HepG2 (cell line): ENCODE measurements around the gene GNL3. TPM values are rescaled to one million over a fixed set of nuclear protein-coding genes. Genes with fewer than 3 reads are reported as not detected.

Experiments
- ATAC-seq: fragments of 200-7000 bp; cut with Tn5 transposase; 3 replicates; pipeline ENCODE4 v1.9.1; 2020; ENCODE audit warnings: mild to moderate bottlenecking, moderate library complexity
- BruUV-seq: library from RNA; stranded (reverse); fragments of 400-500 nt; replicated peaks from 2 replicates; lab custom pipeline; 2021; lab: Mats Ljungman, UMichigan
- CTCF ChIA-PET: fragments of 300-600 bp; formaldehyde crosslinking; extraction: SDS; loops from one replicate; lab custom pipeline; 2021; ENCODE audit warnings: low total read pairs, inconsistent platforms, low intra/inter-chr PET ratio; lab: Yijun Ruan, JAX
- POLR2A ChIA-PET: fragments of 350-600 bp; sonication (Branson Sonifier 250); formaldehyde crosslinking; loops from one replicate; lab custom pipeline; 2020; ENCODE audit warnings: antibody characterized with exemption, inconsistent platforms; lab: Yijun Ruan, JAX
- DNase-seq: peaks from one replicate; pipeline ENCODE4 v3.0.0-alpha.2; 2015; ENCODE audit warnings: low spot score
- FAIRE-seq: peaks from 3 replicates; lab custom pipeline; 2011; peaks lifted over from hg19 to GRCh38; lab: Jason Lieb, UNC
- H2AFZ ChIP-seq: one replicate; pipeline ENCODE4 v1.6.1; 2011; ENCODE audit warnings: low read length, inconsistent platforms
- H3K27ac ChIP-seq: fragments of 300-600 bp; 3 replicates; pipeline ENCODE4 v1.8.0; 2011; ENCODE audit warnings: mixed run types, mild to moderate bottlenecking, mixed read lengths, low read length, inconsistent platforms; ENCODE audit not compliant: insufficient read depth; ENCODE audit errors: extremely low read length
- H3K27me3 ChIP-seq, 2 experiments: fragments of 200-600 bp in 1 of 2; 2 replicates in 1 of 2; 3 replicates in 1 of 2; pipeline versions ENCODE4 v1.6.0 to v1.8.0; 2011; ENCODE audit warnings: low read length in 2 of 2, mild to moderate bottlenecking in 2 of 2, moderate library complexity in 2 of 2, inconsistent platforms in 1 of 2; ENCODE audit not compliant: insufficient read depth in 2 of 2, control insufficient read depth in 1 of 2
- H3K36me3 ChIP-seq, 2 experiments: fragments of 200-600 bp in 1 of 2; replicated peaks in 1 of 2; 2 replicates in 1 of 2; 3 replicates in 1 of 2; pipeline versions ENCODE4 v1.5.1 to v1.8.0; 2011; ENCODE audit warnings: low read length in 2 of 2, inconsistent platforms in 1 of 2; ENCODE audit not compliant: insufficient read depth in 2 of 2, control insufficient read depth in 1 of 2
- H3K4me1 ChIP-seq: 2 replicates; pipeline ENCODE4 v1.5.1; 2012; ENCODE audit warnings: low read length, inconsistent platforms; ENCODE audit not compliant: insufficient read depth
- H3K4me2 ChIP-seq: 2 replicates; pipeline ENCODE4 v1.6.0; 2011; ENCODE audit warnings: low read depth, low read length, inconsistent platforms
- H3K4me3 ChIP-seq, 3 experiments: fragments of 200-600 bp in 1 of 3; sonication (generic), shearing (Covaris generic) in 1 of 3; replicated peaks in 1 of 3; 2 replicates each; pipeline ENCODE4 v1.5.1; 2011 to 2016; ENCODE audit warnings: low read length in 3 of 3, inconsistent platforms in 2 of 3, low read depth in 2 of 3, mild to moderate bottlenecking in 2 of 3, control low read depth in 1 of 3, mixed read lengths in 1 of 3; ENCODE audit not compliant: insufficient read depth in 1 of 3
- H3K79me2 ChIP-seq: one replicate; pipeline ENCODE4 v1.6.1; 2011; ENCODE audit warnings: low read length, inconsistent platforms; ENCODE audit not compliant: insufficient read depth
- H3K9ac ChIP-seq: 2 replicates; pipeline ENCODE4 v1.6.0; 2011; ENCODE audit warnings: mild to moderate bottlenecking, low read depth, low read length, inconsistent platforms; ENCODE audit not compliant: insufficient read depth
- H3K9me3 ChIP-seq: 2 replicates; pipeline ENCODE4 v1.5.1; 2012; ENCODE audit warnings: mild to moderate bottlenecking, low read length
- H4K20me1 ChIP-seq: 2 replicates; pipeline ENCODE4 v1.6.0; 2011; ENCODE audit warnings: inconsistent platforms, mild to moderate bottlenecking, low read length, moderate library complexity; ENCODE audit not compliant: insufficient read depth
- ATF7 ChIP-seq, 2 experiments: fragments of 450-650 bp in 1 of 2; sonication (generic) in 1 of 2; formaldehyde crosslinking in 1 of 2; IDR thresholded peaks; 2 replicates each; pipeline versions ENCODE4 v1.4.0 to v1.6.1; 2016 to 2020; ENCODE audit warnings: antibody characterized with exemption in 1 of 2, mild to moderate bottlenecking in 1 of 2, missing genetic modification reagents in 1 of 2
- TGIF2 ChIP-seq: IDR thresholded peaks from 2 replicates; pipeline ENCODE4 v1.6.1; 2016; ENCODE audit warnings: control low read depth, missing compliant biosample characterization
- ZNF180 ChIP-seq: sonication (generic); formaldehyde crosslinking; IDR thresholded peaks from 2 replicates; pipeline ENCODE4 v1.4.0; 2020; ENCODE audit warnings: low read depth, missing genetic modification reagents, borderline replicate concordance
- ZNF556 ChIP-seq: sonication (generic); formaldehyde crosslinking; IDR thresholded peaks from 2 replicates; pipeline ENCODE4 v1.4.0; 2020; ENCODE audit warnings: mild to moderate bottlenecking, missing genetic modification reagents, borderline replicate concordance
- ZNF777 ChIP-seq: sonication (generic); formaldehyde crosslinking; IDR thresholded peaks from 2 replicates; pipeline ENCODE4 v1.4.0; 2020; ENCODE audit warnings: missing genetic modification reagents
- WGBS: methylation state at CpG from one replicate; pipeline ENCODE4 v1.1.6; 2017; ENCODE audit warnings: low lambda C conversion rate; 5-methylcytosine and 5-hydroxymethylcytosine counted together
- in situ Hi-C: cut with HindIII; loops from 2 replicates; pipeline ENCODE4 v1.10.0; 2017; ENCODE audit warnings: low pct_unique_long_range_greater_than_20kb; ENCODE audit not compliant: extremely low pct_ligation_motif_present
- intact Hi-C: fragments of 100-400 bp; cut with micrococcal nuclease; formaldehyde crosslinking; loops from one replicate; pipeline ENCODE4 v1.10.0; 2022; ENCODE audit not compliant: unreplicated experiment
- polyA plus RNA-seq, 8 experiments: library from polyadenylated mRNA; depleted of rRNA in 3 of 8; stranded (reverse) in 7 of 8; unstranded in 1 of 8; fragments of >200 nt; fragmentation: Illumina TruSeq in 4 of 8; extraction: Trizol in 4 of 8; gene quantifications; 2 replicates each; pipeline versions ENCODE4 v1.2.1 to v1.2.3, GENCODE V29; 2011 to 2016; ENCODE audit warnings: low read depth in 4 of 8, missing spikeins in 1 of 8, mixed read lengths in 1 of 8; ENCODE audit not compliant: insufficient read depth in 1 of 8
- total RNA-seq, 5 experiments: library from RNA; depleted of rRNA; stranded (reverse); fragments of >200 nt; fragmentation: Illumina TruSeq; extraction: Trizol; gene quantifications; 2 replicates each; pipeline ENCODE4 v1.2.3, GENCODE V29; 2016; ENCODE audit warnings: low read depth in 1 of 5
- TF ChIP-seq, protein P1 (sequence below): sonication (generic); formaldehyde crosslinking; IDR thresholded peaks from 2 replicates; pipeline ENCODE4 v1.5.0; 2020; ENCODE audit warnings: missing genetic modification reagents
- TF ChIP-seq, protein P2 (sequence below): sonication (generic); formaldehyde crosslinking; IDR thresholded peaks from 2 replicates; pipeline ENCODE4 v1.4.0; 2020; ENCODE audit warnings: mild to moderate bottlenecking, missing genetic modification reagents
- TF ChIP-seq, protein P3 (sequence below): IDR thresholded peaks from 2 replicates; pipeline ENCODE4 v1.6.1; 2012; ENCODE audit warnings: inconsistent platforms

Gene GNL3
- total and polyA plus RNA-seq, 2 of the 13 experiments (the other 11 are each of a cell fraction or from before 2014, with no cell fraction given) = 129 to 257 TPM

DNA sequence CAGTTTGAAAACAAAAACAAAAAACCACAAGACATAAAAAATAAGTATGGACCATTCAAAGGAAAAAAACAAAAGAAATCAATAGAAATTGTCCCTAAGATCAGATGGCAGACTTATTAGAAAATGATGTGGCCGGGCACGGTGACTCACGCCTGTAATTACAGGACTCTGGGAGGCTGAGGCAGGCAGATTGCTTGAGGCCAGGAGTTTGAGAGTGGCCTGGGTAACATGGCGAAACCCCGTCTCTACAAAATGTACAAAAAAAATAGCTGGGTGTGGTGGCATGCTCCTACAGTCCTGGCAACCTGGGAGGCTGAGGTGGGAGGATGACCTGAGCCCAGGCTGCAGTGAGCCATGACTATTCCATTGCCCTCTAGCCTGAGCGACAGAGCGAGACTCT lies 36.7 kb downstream of the GNL3 start:
- Histone ChIP-seq H2AFZ (no peak overlapping the region), H3K36me3 (peaks cover 0 to 2% of the 10 kb centered on the region in 2 experiments; a peak in 1 of 5 replicates), H4K20me1 (no peaks in the 10 kb centered on the region), H3K4me2 (no peak overlapping the region), H3K27me3 (no peaks in the 10 kb centered on the region), H3K4me1 (peaks cover 20% of the 10 kb centered on the region), H3K4me3 (no peak overlapping the region), H3K27ac (no peak overlapping the region), H3K9ac (no peak overlapping the region), H3K9me3 (no peaks in the 10 kb centered on the region), H3K79me2 (no peaks in the 10 kb centered on the region)
- in situ Hi-C loops (no loop called here), intact Hi-C loops (no loop called here)
- no TSS peak for BruUV-seq
- DNase-seq = no peak
- no peak for FAIRE-seq
- POLR2A ChIA-PET = interaction anchor here (1.6 kb wide), 1 partner anchor 18 kb away, joined by 6 read pairs; no protein-coding TSS in a partner anchor
- TF ChIP-seq ZNF777 (no peak), ATF7 (IDR thresholded peaks at IDR 0.05) (no peak), ATF7 (CRISPR knock-in tag; IDR thresholded peaks at IDR 0.05) (no peak), TGIF2 (CRISPR knock-in tag) (no peak), ZNF180 (CRISPR knock-in tag) (no peak), ZNF556 (CRISPR knock-in tag) (no peak)
- TF ChIP-seq, protein P1, sequence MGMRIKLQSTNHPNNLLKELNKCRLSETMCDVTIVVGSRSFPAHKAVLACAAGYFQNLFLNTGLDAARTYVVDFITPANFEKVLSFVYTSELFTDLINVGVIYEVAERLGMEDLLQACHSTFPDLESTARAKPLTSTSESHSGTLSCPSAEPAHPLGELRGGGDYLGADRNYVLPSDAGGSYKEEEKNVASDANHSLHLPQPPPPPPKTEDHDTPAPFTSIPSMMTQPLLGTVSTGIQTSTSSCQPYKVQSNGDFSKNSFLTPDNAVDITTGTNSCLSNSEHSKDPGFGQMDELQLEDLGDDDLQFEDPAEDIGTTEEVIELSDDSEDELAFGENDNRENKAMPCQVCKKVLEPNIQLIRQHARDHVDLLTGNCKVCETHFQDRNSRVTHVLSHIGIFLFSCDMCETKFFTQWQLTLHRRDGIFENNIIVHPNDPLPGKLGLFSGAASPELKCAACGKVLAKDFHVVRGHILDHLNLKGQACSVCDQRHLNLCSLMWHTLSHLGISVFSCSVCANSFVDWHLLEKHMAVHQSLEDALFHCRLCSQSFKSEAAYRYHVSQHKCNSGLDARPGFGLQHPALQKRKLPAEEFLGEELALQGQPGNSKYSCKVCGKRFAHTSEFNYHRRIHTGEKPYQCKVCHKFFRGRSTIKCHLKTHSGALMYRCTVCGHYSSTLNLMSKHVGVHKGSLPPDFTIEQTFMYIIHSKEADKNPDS = no peak
- TF ChIP-seq, protein P2, sequence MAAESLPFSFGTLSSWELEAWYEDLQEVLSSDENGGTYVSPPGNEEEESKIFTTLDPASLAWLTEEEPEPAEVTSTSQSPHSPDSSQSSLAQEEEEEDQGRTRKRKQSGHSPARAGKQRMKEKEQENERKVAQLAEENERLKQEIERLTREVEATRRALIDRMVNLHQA (CRISPR knock-in tag) = no peak
- TF ChIP-seq, protein P3, sequence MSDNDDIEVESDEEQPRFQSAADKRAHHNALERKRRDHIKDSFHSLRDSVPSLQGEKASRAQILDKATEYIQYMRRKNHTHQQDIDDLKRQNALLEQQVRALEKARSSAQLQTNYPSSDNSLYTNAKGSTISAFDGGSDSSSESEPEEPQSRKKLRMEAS = no peak
- ATAC-seq = no peak
- WGBS = 99% methylated on average over 7 of the region's 7 CpGs
- CTCF ChIA-PET = no interaction called here
